HCT116 (cell line): Measurements from ENCODE around the gene MAPK4. TPM values are rescaled to one million over a fixed set of nuclear protein-coding genes. Genes with fewer than 3 reads are reported as not detected.

Source experiments
- ATAC-seq: fragments of 200-7000 bp; cut with Tn5 transposase; 2 replicates; pipeline ENCODE4 v1.9.1; 2020; ENCODE audit warnings: mild to moderate bottlenecking, moderate library complexity
- BruUV-seq: library from RNA; stranded (reverse); fragments of 400-500 nt; replicated peaks from 2 replicates; lab custom pipeline; 2021; lab: Mats Ljungman, UMichigan
- CTCF ChIA-PET: fragments of 300-600 bp; sonication (Branson Sonifier 250); formaldehyde crosslinking; loops from one replicate; lab custom pipeline; 2021; ENCODE audit warnings: antibody characterized with exemption; lab: Charles Lee
- POLR2A ChIA-PET: fragments of 300-600, 350-600 bp; sonication (Branson Sonifier 250); formaldehyde crosslinking; loops from one replicate; lab custom pipeline; 2021; ENCODE audit warnings: antibody characterized with exemption; lab: Charles Lee
- RAD21 ChIA-PET, 2 experiments: fragments of 300-600 bp; sonication (Branson Sonifier 250); formaldehyde crosslinking; loops; one replicate each; lab custom pipeline; 2023; ENCODE audit warnings: low total read pairs in 2 of 2; ENCODE audit not compliant: uncharacterized antibody in 2 of 2, unreplicated experiment in 2 of 2, low non-redundant PET in 1 of 2; lab: Charles Lee
- DNase-seq: peaks from one replicate; pipeline ENCODE4 v3.0.0-alpha.2; 2010; ENCODE audit warnings: low read depth, low spot score
- H2AFZ ChIP-seq: fragments of 200-600 bp; shearing (Covaris generic), sonication (generic); 2 replicates; pipeline ENCODE4 v1.6.1; 2017; ENCODE audit warnings: low read depth, mixed run types, mixed read lengths, antibody characterized with exemption, low read length; ENCODE audit not compliant: poor library complexity, severe bottlenecking
- H3K27ac ChIP-seq: 2 replicates; pipeline ENCODE4 v1.5.1; 2012; ENCODE audit warnings: low read depth, low read length
- H3K27me3 ChIP-seq: fragments of 200-600 bp; sonication (generic); 2 replicates; pipeline ENCODE4 v1.6.1; 2016; ENCODE audit warnings: mixed run types, low read length, mixed read lengths; ENCODE audit not compliant: insufficient read depth
- H3K36me3 ChIP-seq, 2 experiments: fragments of 200-500 bp in 1 of 2; fragments of 200-600 bp in 1 of 2; sonication (Bioruptor generic) in 1 of 2; sonication (generic) in 1 of 2; 2 replicates each; pipeline versions ENCODE4 v1.5.1 to v1.6.1; 2014 to 2016; ENCODE audit warnings: low read length in 2 of 2, inconsistent platforms in 1 of 2, mixed read lengths in 1 of 2, mixed run types in 1 of 2; ENCODE audit not compliant: insufficient read depth in 2 of 2, control insufficient read depth in 1 of 2
- H3K4me1 ChIP-seq, 2 experiments: fragments of 200-600 bp in 1 of 2; sonication (generic) in 1 of 2; 2 replicates each; pipeline versions ENCODE4 v1.5.1 to v1.6.1; 2012 to 2017; ENCODE audit warnings: low read length in 2 of 2, inconsistent platforms in 1 of 2, mild to moderate bottlenecking in 1 of 2, mixed read lengths in 1 of 2, mixed run types in 1 of 2, moderate library complexity in 1 of 2; ENCODE audit not compliant: insufficient read depth in 2 of 2, control insufficient read depth in 1 of 2
- H3K4me2 ChIP-seq: fragments of 200-600 bp; sonication (generic); 2 replicates; pipeline ENCODE4 v1.6.1; 2017; ENCODE audit warnings: mixed run types, low read length, mixed read lengths
- H3K4me3 ChIP-seq, 2 experiments: fragments of 200-600 bp in 1 of 2; sonication (generic) in 1 of 2; replicated peaks in 1 of 2; 2 replicates each; pipeline ENCODE4 v1.5.1; 2011 to 2016; ENCODE audit warnings: low read length in 2 of 2, control low read depth in 1 of 2, low read depth in 1 of 2, mild to moderate bottlenecking in 1 of 2, mixed read lengths in 1 of 2, mixed run types in 1 of 2
- H3K79me2 ChIP-seq: fragments of 200-600 bp; sonication (generic); 2 replicates; pipeline ENCODE4 v1.6.1; 2017; ENCODE audit warnings: mild to moderate bottlenecking, mixed run types, low read length, moderate library complexity, mixed read lengths; ENCODE audit not compliant: insufficient read depth
- H3K9ac ChIP-seq: fragments of 200-600 bp; sonication (generic); 2 replicates; pipeline ENCODE4 v1.6.1; 2016; ENCODE audit warnings: low read length, mixed read lengths
- H3K9me2 ChIP-seq: fragments of 200-600 bp; sonication (generic), shearing (Covaris generic); 2 replicates; pipeline ENCODE4 v1.6.1; 2017; ENCODE audit warnings: mixed run types, mild to moderate bottlenecking, moderate library complexity; ENCODE audit not compliant: insufficient read depth
- H3K9me3 ChIP-seq, 2 experiments: fragments of 200-500 bp in 1 of 2; fragments of 200-600 bp in 1 of 2; sonication (Bioruptor generic) in 1 of 2; sonication (generic) in 1 of 2; 2 replicates each; pipeline ENCODE4 v1.6.1; 2014 to 2017; ENCODE audit warnings: low read length in 2 of 2, mixed read lengths in 2 of 2, inconsistent platforms in 1 of 2, low read depth in 1 of 2, mild to moderate bottlenecking in 1 of 2, mixed run types in 1 of 2, moderate library complexity in 1 of 2; ENCODE audit not compliant: control insufficient read depth in 1 of 2, insufficient read depth in 1 of 2
- H4K20me1 ChIP-seq: fragments of 200-600 bp; sonication (generic), shearing (Covaris generic); 2 replicates; pipeline ENCODE4 v1.6.1; 2017; ENCODE audit warnings: mixed run types, mild to moderate bottlenecking, moderate library complexity; ENCODE audit not compliant: insufficient read depth
- CBX3 ChIP-seq: IDR thresholded peaks from 2 replicates; pipeline ENCODE4 v1.6.1; 2012; ENCODE audit warnings: low read depth
- CEBPB ChIP-seq: IDR thresholded peaks from 2 replicates; pipeline ENCODE4 v1.6.1; 2012; ENCODE audit warnings: low read depth
- EGR1 ChIP-seq: IDR thresholded peaks from 2 replicates; pipeline ENCODE4 v1.6.1; 2012; ENCODE audit warnings: low read depth
- ELF1 ChIP-seq: IDR thresholded peaks from 2 replicates; pipeline ENCODE4 v1.6.1; 2012; ENCODE audit warnings: low read depth, borderline replicate concordance
- EZH2 ChIP-seq: fragments of 200-600 bp; sonication (generic); IDR thresholded peaks from 2 replicates; pipeline ENCODE4 v1.6.1; 2017; ENCODE audit warnings: antibody characterized with exemption, mixed run types
- FOSL1 ChIP-seq: IDR thresholded peaks from 2 replicates; pipeline ENCODE4 v1.6.1; 2012; ENCODE audit warnings: low read depth
- POLR2A ChIP-seq: IDR thresholded peaks from 2 replicates; pipeline ENCODE4 v1.7.0; 2011; ENCODE audit warnings: borderline replicate concordance; ENCODE audit not compliant: insufficient read depth, insufficient read length; ENCODE audit errors: extremely low read depth
- POLR2AphosphoS5 ChIP-seq: IDR thresholded peaks from 2 replicates; pipeline ENCODE4 v1.6.1; 2011; ENCODE audit warnings: mild to moderate bottlenecking, low read depth, low read length, moderate library complexity
- SRF ChIP-seq: IDR thresholded peaks from 2 replicates; pipeline ENCODE4 v1.6.1; 2012; ENCODE audit warnings: low read depth
- intact Hi-C: fragments of 100-400 bp; cut with micrococcal nuclease; formaldehyde crosslinking; loops from 2 replicates; pipeline ENCODE4 v1.10.0; 2022
- total RNA-seq: library from RNA; stranded (reverse); gene quantifications from one replicate; pipeline ENCODE4 v1.2.1, GENCODE V29; 2021; ENCODE audit not compliant: unreplicated experiment
- TF ChIP-seq, protein P1 (sequence below): IDR thresholded peaks from 2 replicates; pipeline ENCODE4 v1.6.1; 2012
- TF ChIP-seq, protein P2 (sequence below): IDR thresholded peaks from 2 replicates; pipeline ENCODE4 v1.6.1; 2012

MAPK4 gene
- total RNA-seq, 1 experiment from 2014 or later: 0.89 TPM

DNA sequence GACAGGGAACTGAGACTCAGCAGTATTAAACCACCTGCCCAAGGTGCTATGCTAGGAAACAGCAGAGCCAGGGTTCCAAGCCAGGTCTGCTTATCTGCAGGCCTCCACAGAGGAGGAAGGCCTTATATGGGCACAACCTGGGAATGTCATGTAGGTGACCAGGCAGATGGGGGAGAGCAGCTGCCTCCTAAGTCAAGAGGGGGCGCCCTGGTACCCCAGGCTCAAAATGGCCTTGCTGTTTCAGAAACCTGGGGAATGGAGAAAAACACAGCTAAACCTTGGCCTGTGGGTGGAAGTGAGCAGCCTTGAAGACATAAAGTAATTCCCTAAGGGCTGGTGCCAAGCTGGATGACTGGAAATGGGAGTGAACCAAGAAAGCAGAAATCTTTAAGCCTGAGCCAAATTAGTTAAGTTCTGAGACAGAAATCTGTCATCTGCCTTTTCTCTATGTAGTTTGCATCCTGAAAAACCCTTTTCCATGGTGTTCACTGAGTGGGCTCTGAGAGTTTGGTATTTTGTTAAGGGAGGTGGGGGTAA lies 79.1 kb downstream of the MAPK4 start:
- TF ChIP-seq CBX3 (no peak), POLR2A (no peak), FOSL1 (no peak), SRF (peak; percentile 82)
- POLR2A ChIA-PET: no interaction called here
- ATAC-seq: peak; percentile 62; the same call in 1 of the 2 replicates

DNA sequence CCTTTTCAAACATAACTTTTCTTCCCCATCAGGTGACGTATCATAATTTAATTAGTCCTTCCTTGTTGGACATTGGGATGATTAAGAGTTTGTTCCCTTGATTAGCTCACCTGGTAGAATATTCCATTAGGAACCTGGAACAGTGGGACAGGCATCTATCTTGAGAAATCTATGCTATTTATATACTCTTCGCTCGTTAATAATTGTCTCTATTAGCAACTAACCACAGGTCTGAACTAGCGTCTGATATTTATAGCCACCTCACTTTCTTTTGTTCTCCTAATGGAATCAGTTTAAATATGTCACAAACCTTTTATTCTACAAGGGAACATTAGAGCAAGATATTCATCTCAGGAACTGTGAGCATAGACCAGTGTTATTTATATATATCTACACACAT lies 79.8 kb downstream of the MAPK4 start:
- TF ChIP-seq POLR2AphosphoS5: no peak
- no peak for TF ChIP-seq CEBPB
- TF ChIP-seq, protein P1, sequence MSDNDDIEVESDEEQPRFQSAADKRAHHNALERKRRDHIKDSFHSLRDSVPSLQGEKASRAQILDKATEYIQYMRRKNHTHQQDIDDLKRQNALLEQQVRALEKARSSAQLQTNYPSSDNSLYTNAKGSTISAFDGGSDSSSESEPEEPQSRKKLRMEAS: no peak
- no peak for TF ChIP-seq ELF1
- no peak for TF ChIP-seq EGR1
- no peak for TF ChIP-seq EZH2
- TF ChIP-seq SRF: no peak
- TF ChIP-seq, protein P2, sequence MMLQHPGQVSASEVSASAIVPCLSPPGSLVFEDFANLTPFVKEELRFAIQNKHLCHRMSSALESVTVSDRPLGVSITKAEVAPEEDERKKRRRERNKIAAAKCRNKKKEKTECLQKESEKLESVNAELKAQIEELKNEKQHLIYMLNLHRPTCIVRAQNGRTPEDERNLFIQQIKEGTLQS: no peak
- no peak overlapping the region for H2AFZ ChIP-seq
- ChIA-PET RAD21 (no interaction called here), POLR2A (no interaction called here), CTCF (no interaction called here)
- DNase-seq: no peak
- H3K9me2 ChIP-seq: no peaks in the 10 kb centered on the region
- no peak overlapping the region for H3K27ac ChIP-seq
- H3K4me3 ChIP-seq: no peak overlapping the region
- no peaks in the 10 kb centered on the region for H3K27me3 ChIP-seq
- BruUV-seq: no TSS peak
- no peak overlapping the region for H3K4me2 ChIP-seq
- H3K9me3 ChIP-seq: no peaks in the 10 kb centered on the region
- H3K4me1 ChIP-seq: no peaks in the 10 kb centered on the region
- H3K79me2 ChIP-seq: no peaks in the 10 kb centered on the region
- H3K36me3 ChIP-seq: no peaks in the 10 kb centered on the region
- intact Hi-C loops: no loop called here
- ATAC-seq: no peak
- no peaks in the 10 kb centered on the region for H4K20me1 ChIP-seq
- no peak overlapping the region for H3K9ac ChIP-seq

More for the DNA sequence above, 79.1 kb downstream of the MAPK4 start:
- no peak overlapping the region for H3K27ac ChIP-seq
- no peaks in the 10 kb centered on the region for H3K9me3 ChIP-seq
- no peak overlapping the region for H3K4me3 ChIP-seq
- no peaks in the 10 kb centered on the region for H3K79me2 ChIP-seq
- H3K9me2 ChIP-seq: no peaks in the 10 kb centered on the region
- no TSS peak for BruUV-seq
- DNase-seq: no peak
- H4K20me1 ChIP-seq: no peaks in the 10 kb centered on the region
- H3K4me1 ChIP-seq: no peaks in the 10 kb centered on the region
- intact Hi-C loops: no loop called here
- H3K9ac ChIP-seq: no peak overlapping the region
- CTCF ChIA-PET: no interaction called here
- RAD21 ChIA-PET: no interaction called here
- no peak overlapping the region for H2AFZ ChIP-seq
- no peaks in the 10 kb centered on the region for H3K27me3 ChIP-seq
- no peak overlapping the region for H3K4me2 ChIP-seq
- H3K36me3 ChIP-seq: no peaks in the 10 kb centered on the region
